Measurements from ENCODE around the gene TBC1D3K. TPM values are rescaled to one million over a fixed set of nuclear protein-coding genes. Genes with fewer than 3 reads are reported as not detected.

The TBC1D3K gene
- total RNA-seq (2022; extraction: Qiagen RNA extraction; ENCODE audit: low read depth): not detected in 5 replicates

GRCh38 chr17:37924115-37924514 lies at the start of gene TBC1D3K:
TBC1D3K (plus strand) TSS chr17:37924415; CDS start chr17:37926000, 1,585 bp downstream.

Other genes starting within 250 kb of the TBC1D3K start
- gene HNF1B, start 179.4 kb upstream of the TBC1D3K start, total RNA-seq (2022; extraction: Qiagen RNA extraction; ENCODE audit: low read depth): 19.9 to 25.3 TPM (median 23.7 TPM) in 5 replicates
- 9.6 to 13.3 TPM (median 12.9 TPM) in 5 replicates for gene TBC1D3L, start 64.6 kb downstream of the TBC1D3K start, total RNA-seq (2022; extraction: Qiagen RNA extraction; ENCODE audit: low read depth)
- not detected in 5 replicates for gene TBC1D3D, start 79.6 kb downstream of the TBC1D3K start, total RNA-seq (2022; extraction: Qiagen RNA extraction; ENCODE audit: low read depth)
- 0.07 TPM in 1 of 5 replicates, not detected in the others for gene TBC1D3C, start 144.2 kb downstream of the TBC1D3K start, total RNA-seq (2022; extraction: Qiagen RNA extraction; ENCODE audit: low read depth)
- gene TBC1D3E, start 203.5 kb downstream of the TBC1D3K start, total RNA-seq (2022; extraction: Qiagen RNA extraction; ENCODE audit: low read depth): not detected in 5 replicates

Data from A549 treated with GW870086 at 1 μM for 4 hours (cell line).